Measurements from ENCODE around the gene KANK4. TPM values are rescaled to one million over a fixed set of nuclear protein-coding genes. Genes with fewer than 3 reads are reported as not detected.

Gene KANK4
- total and polyA plus RNA-seq, 5 donors from 2014 or later: not detected

DNA sequence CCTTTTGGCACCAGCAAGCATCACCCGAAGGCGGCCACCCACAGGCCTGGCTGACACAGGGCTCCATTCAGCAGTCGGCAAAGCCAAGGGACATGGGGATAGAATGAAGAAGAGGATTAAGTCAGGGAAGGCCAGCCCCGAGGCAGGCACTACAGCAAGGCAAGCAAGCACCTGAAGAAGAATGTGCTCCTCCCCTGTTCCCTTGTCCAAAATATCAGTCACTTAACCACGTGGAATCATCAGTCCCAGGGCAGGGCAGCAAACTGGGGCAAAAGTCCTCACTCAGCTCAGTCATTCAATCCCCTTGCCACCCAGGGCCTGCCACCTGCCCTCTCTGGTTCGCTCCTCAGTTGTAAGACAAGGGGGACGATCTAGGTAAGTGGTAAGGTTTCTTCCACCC, 9.3 kb downstream of the KANK4 start:
- H3K9me3 Mint-ChIP-seq: peaks cover 0 to 3% (median 0%) of the 10 kb centered on the region in 7 donors
- Histone ChIP-seq H3K27me3 (ENCODE audit: control insufficient read depth, insufficient read depth, low read length) (no peaks in the 10 kb centered on the region), H3K36me3 (ENCODE audit: control insufficient read depth, insufficient read depth, low read length) (no peaks in the 10 kb centered on the region), H3K9me3 (ENCODE audit: control insufficient read depth in 2 of 2, low read length in 2 of 2) (no peaks in the 10 kb centered on the region), H3K27ac (ENCODE audit: insufficient read depth, low read length, poor library complexity, severe bottlenecking) (no peak overlapping the region), H3K4me3 (ENCODE audit: low read depth, low read length) (no peak overlapping the region), H3K4me1 (ENCODE audit: control insufficient read depth, insufficient read depth, low read length, poor library complexity, severe bottlenecking) (no peaks in the 10 kb centered on the region)
- no peaks in the 10 kb centered on the region for H3K27me3 Mint-ChIP-seq
- no peak overlapping the region for H3K4me3 Mint-ChIP-seq
- ATAC-seq (ENCODE audit: low read depth in 2 of 2) (no peak), DNase-seq (no peak)
- H3K27ac Mint-ChIP-seq: no peak overlapping the region
- H3K4me1 Mint-ChIP-seq: no peaks in the 10 kb centered on the region
- no peaks in the 10 kb centered on the region for H3K36me3 Mint-ChIP-seq

GRCh38 chr1:62308606-62309005, 10.6 kb downstream of the KANK4 start:
- DNase-seq: no peak
- no peak for ATAC-seq (ENCODE audit: low read depth in 2 of 2)
- H3K27me3 Mint-ChIP-seq: no peaks in the 10 kb centered on the region
- H3K4me1 ChIP-seq (ENCODE audit: control insufficient read depth, insufficient read depth, low read length, poor library complexity, severe bottlenecking): no peaks in the 10 kb centered on the region
- H3K9me3 ChIP-seq (ENCODE audit: control insufficient read depth in 2 of 2, low read length in 2 of 2): no peaks in the 10 kb centered on the region
- no peak overlapping the region for H3K4me3 Mint-ChIP-seq
- H3K27me3 ChIP-seq (ENCODE audit: control insufficient read depth, insufficient read depth, low read length): no peaks in the 10 kb centered on the region
- no peaks in the 10 kb centered on the region for H3K4me1 Mint-ChIP-seq
- no peak overlapping the region for H3K27ac ChIP-seq (ENCODE audit: insufficient read depth, low read length, poor library complexity, severe bottlenecking)
- H3K4me3 ChIP-seq (ENCODE audit: low read depth, low read length): no peak overlapping the region
- no peaks in the 10 kb centered on the region for H3K36me3 ChIP-seq (ENCODE audit: control insufficient read depth, insufficient read depth, low read length)
- no peak overlapping the region for H3K27ac Mint-ChIP-seq
- peaks cover 0 to 3% (median 0%) of the 10 kb centered on the region in 7 donors for H3K9me3 Mint-ChIP-seq
- no peaks in the 10 kb centered on the region for H3K36me3 Mint-ChIP-seq

- H3K27ac Mint-ChIP-seq: peak overlapping the region in 1 of 3 donors; percentile 7
- no peak for ATAC-seq (ENCODE audit: low read depth in 2 of 2)
- no peak overlapping the region for H3K27ac ChIP-seq (ENCODE audit: insufficient read depth, low read length, poor library complexity, severe bottlenecking)
- no peak overlapping the region for H3K4me3 ChIP-seq (ENCODE audit: low read depth, low read length)
- H3K36me3 Mint-ChIP-seq: no peaks in the 10 kb centered on the region
- H3K4me1 Mint-ChIP-seq: no peaks in the 10 kb centered on the region
- no peaks in the 10 kb centered on the region for H3K27me3 Mint-ChIP-seq
- no peaks in the 10 kb centered on the region for H3K27me3 ChIP-seq (ENCODE audit: control insufficient read depth, insufficient read depth, low read length)
- peaks cover 0 to 3% (median 0%) of the 10 kb centered on the region in 7 donors for H3K9me3 Mint-ChIP-seq
- H3K4me1 ChIP-seq (ENCODE audit: control insufficient read depth, insufficient read depth, low read length, poor library complexity, severe bottlenecking): no peaks in the 10 kb centered on the region
- no peaks in the 10 kb centered on the region for H3K9me3 ChIP-seq (ENCODE audit: control insufficient read depth in 2 of 2, low read length in 2 of 2)
- H3K36me3 ChIP-seq (ENCODE audit: control insufficient read depth, insufficient read depth, low read length): no peaks in the 10 kb centered on the region
- DNase-seq: no peak
- no peak overlapping the region for H3K4me3 Mint-ChIP-seq
Observed at GRCh38 chr1:62307895-62308492, 11.2 kb downstream of the KANK4 start.

DNA sequence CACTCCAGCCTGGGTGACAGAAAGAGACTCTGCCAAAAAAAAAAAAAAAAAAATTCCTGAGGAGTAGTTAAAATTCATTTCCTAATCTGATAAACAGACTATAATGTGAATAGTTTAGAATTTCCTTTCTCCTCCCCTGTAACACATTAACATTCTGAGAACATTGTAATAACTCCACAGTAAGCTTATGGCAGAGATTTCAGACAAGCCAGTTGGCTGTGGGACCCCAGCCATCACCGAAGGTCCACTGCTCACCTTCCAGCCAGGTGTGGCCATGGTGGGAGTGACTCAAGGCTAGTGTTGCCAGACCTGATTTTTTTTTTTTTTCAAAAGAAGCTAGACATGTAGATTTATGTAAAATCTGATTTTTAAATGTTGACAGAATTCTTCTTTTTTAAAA, 11.8 kb downstream of the KANK4 start:
- H3K4me3 Mint-ChIP-seq: no peak overlapping the region
- no peaks in the 10 kb centered on the region for H3K4me1 Mint-ChIP-seq
- H3K4me3 ChIP-seq (ENCODE audit: low read depth, low read length): no peak overlapping the region
- no peaks in the 10 kb centered on the region for H3K36me3 ChIP-seq (ENCODE audit: control insufficient read depth, insufficient read depth, low read length)
- no peaks in the 10 kb centered on the region for H3K4me1 ChIP-seq (ENCODE audit: control insufficient read depth, insufficient read depth, low read length, poor library complexity, severe bottlenecking)
- H3K27me3 Mint-ChIP-seq: no peaks in the 10 kb centered on the region
- no peaks in the 10 kb centered on the region for H3K36me3 Mint-ChIP-seq
- H3K9me3 Mint-ChIP-seq: peaks cover 0 to 2% (median 0%) of the 10 kb centered on the region in 7 donors
- H3K27ac ChIP-seq (ENCODE audit: insufficient read depth, low read length, poor library complexity, severe bottlenecking): no peak overlapping the region
- DNase-seq: no peak
- H3K27ac Mint-ChIP-seq: no peak overlapping the region
- ATAC-seq (ENCODE audit: low read depth in 2 of 2): no peak
- H3K9me3 ChIP-seq (ENCODE audit: control insufficient read depth in 2 of 2, low read length in 2 of 2): no peaks in the 10 kb centered on the region
- no peaks in the 10 kb centered on the region for H3K27me3 ChIP-seq (ENCODE audit: control insufficient read depth, insufficient read depth, low read length)

GRCh38 chr1:62306065-62306464, 13.2 kb downstream of the KANK4 start:
- Mint-ChIP-seq H3K9me3 (no peaks in the 10 kb centered on the region), H3K27ac (no peak overlapping the region), H3K4me1 (no peaks in the 10 kb centered on the region), H3K27me3 (no peaks in the 10 kb centered on the region), H3K36me3 (no peaks in the 10 kb centered on the region), H3K4me3 (no peak overlapping the region)
- Histone ChIP-seq H3K4me3 (ENCODE audit: low read depth, low read length) (no peak overlapping the region), H3K27me3 (ENCODE audit: control insufficient read depth, insufficient read depth, low read length) (no peaks in the 10 kb centered on the region), H3K4me1 (ENCODE audit: control insufficient read depth, insufficient read depth, low read length, poor library complexity, severe bottlenecking) (no peaks in the 10 kb centered on the region), H3K9me3 (ENCODE audit: control insufficient read depth in 2 of 2, low read length in 2 of 2) (no peaks in the 10 kb centered on the region), H3K36me3 (ENCODE audit: control insufficient read depth, insufficient read depth, low read length) (no peaks in the 10 kb centered on the region), H3K27ac (ENCODE audit: insufficient read depth, low read length, poor library complexity, severe bottlenecking) (no peak overlapping the region)
- DNase-seq: no peak
- no peak for ATAC-seq (ENCODE audit: low read depth in 2 of 2)

DNA sequence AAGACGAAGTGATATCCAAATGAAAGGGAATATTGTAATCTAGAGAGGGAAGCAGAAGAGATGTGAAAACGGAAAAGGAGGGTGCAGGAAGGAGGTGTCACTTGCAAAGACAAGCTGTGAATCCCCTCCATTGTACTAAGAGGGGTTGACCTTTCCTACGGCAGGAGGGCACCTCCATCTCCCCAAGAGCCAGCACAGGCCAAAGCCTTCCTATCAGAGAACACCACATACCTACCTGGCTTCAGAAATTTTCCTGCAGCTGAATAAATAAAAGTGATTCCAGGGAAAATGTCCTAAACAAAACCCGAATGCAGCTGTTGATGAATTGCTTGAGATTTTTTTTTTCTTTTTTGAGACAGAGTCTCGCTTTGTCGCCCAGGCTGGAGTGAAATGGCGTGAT, 14.3 kb downstream of the KANK4 start:
- ATAC-seq (ENCODE audit: low read depth in 2 of 2) (no peak), DNase-seq (no peak)
- no peaks in the 10 kb centered on the region for H3K9me3 Mint-ChIP-seq
- Histone ChIP-seq H3K9me3 (ENCODE audit: control insufficient read depth in 2 of 2, low read length in 2 of 2) (no peaks in the 10 kb centered on the region), H3K4me1 (ENCODE audit: control insufficient read depth, insufficient read depth, low read length, poor library complexity, severe bottlenecking) (no peaks in the 10 kb centered on the region), H3K27me3 (ENCODE audit: control insufficient read depth, insufficient read depth, low read length) (no peaks in the 10 kb centered on the region), H3K36me3 (ENCODE audit: control insufficient read depth, insufficient read depth, low read length) (no peaks in the 10 kb centered on the region), H3K27ac (ENCODE audit: insufficient read depth, low read length, poor library complexity, severe bottlenecking) (no peak overlapping the region), H3K4me3 (ENCODE audit: low read depth, low read length) (no peak overlapping the region)
- H3K27ac Mint-ChIP-seq: no peak overlapping the region
- no peaks in the 10 kb centered on the region for H3K4me1 Mint-ChIP-seq
- no peaks in the 10 kb centered on the region for H3K36me3 Mint-ChIP-seq
- no peak overlapping the region for H3K4me3 Mint-ChIP-seq
- H3K27me3 Mint-ChIP-seq: no peaks in the 10 kb centered on the region

GRCh38 chr1:62304515-62304914, 14.7 kb downstream of the KANK4 start:
- H3K27me3 Mint-ChIP-seq: no peaks in the 10 kb centered on the region
- no peak overlapping the region for H3K27ac Mint-ChIP-seq
- DNase-seq: no peak
- Histone ChIP-seq H3K36me3 (ENCODE audit: control insufficient read depth, insufficient read depth, low read length) (no peaks in the 10 kb centered on the region), H3K27me3 (ENCODE audit: control insufficient read depth, insufficient read depth, low read length) (no peaks in the 10 kb centered on the region), H3K4me1 (ENCODE audit: control insufficient read depth, insufficient read depth, low read length, poor library complexity, severe bottlenecking) (no peaks in the 10 kb centered on the region), H3K9me3 (ENCODE audit: control insufficient read depth in 2 of 2, low read length in 2 of 2) (no peaks in the 10 kb centered on the region), H3K27ac (ENCODE audit: insufficient read depth, low read length, poor library complexity, severe bottlenecking) (no peak overlapping the region), H3K4me3 (ENCODE audit: low read depth, low read length) (no peak overlapping the region)
- no peak overlapping the region for H3K4me3 Mint-ChIP-seq
- no peaks in the 10 kb centered on the region for H3K4me1 Mint-ChIP-seq
- H3K36me3 Mint-ChIP-seq: no peaks in the 10 kb centered on the region
- H3K9me3 Mint-ChIP-seq: no peaks in the 10 kb centered on the region
- ATAC-seq (ENCODE audit: low read depth in 2 of 2): no peak

GRCh38 chr1:62301726-62302390, 17.4 kb downstream of the KANK4 start:
- H3K36me3 Mint-ChIP-seq: no peaks in the 10 kb centered on the region
- no peaks in the 10 kb centered on the region for H3K9me3 ChIP-seq (ENCODE audit: control insufficient read depth in 2 of 2, low read length in 2 of 2)

More at GRCh38 chr1:62301726-62302390, 17.4 kb downstream of the KANK4 start:
- Histone ChIP-seq H3K4me3 (ENCODE audit: low read depth, low read length) (no peak overlapping the region), H3K27ac (ENCODE audit: insufficient read depth, low read length, poor library complexity, severe bottlenecking) (no peak overlapping the region), H3K36me3 (ENCODE audit: control insufficient read depth, insufficient read depth, low read length) (no peaks in the 10 kb centered on the region), H3K27me3 (ENCODE audit: control insufficient read depth, insufficient read depth, low read length) (peaks cover 2% of the 10 kb centered on the region), H3K4me1 (ENCODE audit: control insufficient read depth, insufficient read depth, low read length, poor library complexity, severe bottlenecking) (no peaks in the 10 kb centered on the region)
- Mint-ChIP-seq H3K27ac (no peak overlapping the region), H3K27me3 (no peaks in the 10 kb centered on the region), H3K4me3 (no peak overlapping the region), H3K4me1 (no peaks in the 10 kb centered on the region), H3K9me3 (no peaks in the 10 kb centered on the region)
- ATAC-seq (ENCODE audit: low read depth in 2 of 2): no peak
- DNase-seq: no peak
